ENCODE results near the gene MCC.

The MCC gene

GRCh38 chr5:113031104-113031503 lies 457.1 kb downstream of the MCC start:
- DNase-seq (no peak), ATAC-seq (no peak)

DNA sequence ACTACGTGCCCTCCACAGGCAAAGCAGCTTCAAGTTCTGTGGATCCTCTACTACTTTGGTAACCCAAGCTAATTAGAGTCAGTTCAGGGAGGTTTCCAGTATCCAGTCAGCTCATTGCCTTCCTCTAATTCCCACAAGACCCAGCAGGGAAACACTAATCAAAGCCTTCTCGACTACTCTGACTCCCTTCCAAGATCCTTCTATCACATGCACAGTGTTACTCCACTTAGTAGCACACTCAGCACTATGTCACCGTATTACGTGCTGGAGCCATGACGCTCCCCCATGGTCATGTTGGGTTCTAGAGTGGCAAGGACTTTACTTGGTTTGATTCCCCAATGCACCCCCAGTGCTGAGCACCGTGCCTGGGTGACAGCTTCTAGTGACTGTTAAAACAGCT lies 458.6 kb downstream of the MCC start:
- ATAC-seq (no peak), DNase-seq (no peak)

DNA sequence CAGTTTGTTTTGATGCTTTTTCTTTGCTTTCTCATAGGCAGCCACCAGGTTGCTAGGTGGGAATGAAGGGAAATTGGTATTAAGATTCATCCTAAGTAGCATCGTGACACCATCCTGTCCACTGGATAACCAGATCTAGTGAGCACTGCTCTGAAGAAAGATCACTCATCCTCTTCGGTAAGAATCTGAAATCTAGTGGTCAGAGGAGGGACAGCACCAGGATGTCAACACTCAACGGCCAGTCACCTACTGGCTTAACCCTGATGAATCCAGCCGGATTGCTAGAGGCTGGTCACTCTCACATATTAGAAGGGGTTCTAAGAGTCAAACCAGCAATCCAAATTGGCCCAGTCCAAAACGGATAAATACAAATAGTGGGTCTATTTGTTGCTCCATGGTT lies 460.8 kb downstream of the MCC start:
- no peak for DNase-seq
- no peak for ATAC-seq

- no peak for DNase-seq
- ATAC-seq, result no peak
These were observed 461.2 kb downstream of the MCC start for GRCh38 chr5:113027015-113027414.

- no peak for DNase-seq
- no peak for ATAC-seq
These were observed 462.0 kb downstream of the MCC start for GRCh38 chr5:113026211-113026610.

GRCh38 chr5:113025596-113025995 lies 462.7 kb downstream of the MCC start:
- DNase-seq (no peak), ATAC-seq (no peak)

DNA sequence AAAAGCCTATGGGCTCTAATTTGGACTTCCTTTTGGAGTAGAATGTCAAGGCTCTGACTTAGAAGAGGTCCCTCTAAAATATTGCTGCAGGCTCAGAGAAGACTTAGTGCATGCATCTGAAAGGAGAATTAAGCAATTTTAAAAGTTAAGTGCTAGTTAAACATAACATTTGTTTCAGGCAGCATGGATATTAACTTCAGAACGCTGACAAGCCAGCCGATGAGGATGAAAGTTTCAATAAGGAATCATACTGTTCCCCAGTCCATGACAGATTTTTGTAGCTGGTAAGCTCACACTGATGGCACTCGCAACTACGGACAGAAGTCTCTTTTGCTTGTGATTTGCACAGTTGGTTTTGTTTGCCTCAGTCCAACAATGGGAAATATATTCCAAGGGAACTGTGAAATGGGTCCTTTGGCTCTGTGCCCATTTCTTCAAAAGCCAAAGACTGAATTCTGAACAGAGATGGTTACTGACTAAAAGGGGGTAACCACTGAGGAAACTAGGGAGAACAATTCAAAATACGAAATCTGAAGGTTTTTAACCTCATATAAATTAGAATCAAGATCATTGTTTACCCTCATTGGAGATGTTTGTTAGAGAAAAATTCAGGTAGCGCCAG lies 464.1 kb downstream of the MCC start:
- DNase-seq (no peak), ATAC-seq (no peak)

DNA sequence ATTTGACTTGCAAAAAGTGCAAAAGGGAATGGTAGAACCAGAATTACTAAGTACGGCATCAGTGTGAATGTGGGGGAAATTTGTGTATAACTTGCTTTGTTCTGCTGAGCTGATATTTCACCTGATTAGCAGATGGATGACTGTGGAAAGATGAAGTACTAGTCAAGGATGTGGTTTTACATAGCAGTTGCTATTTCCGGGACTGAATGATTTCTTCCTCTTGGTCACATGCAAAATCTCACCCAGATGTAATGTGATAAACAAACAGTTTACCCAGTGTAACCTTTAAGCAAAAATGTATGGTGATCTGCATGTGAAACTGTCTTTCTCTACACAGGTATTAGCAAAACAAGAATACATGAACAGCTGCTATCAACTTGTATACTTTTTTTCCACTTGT lies 465.6 kb downstream of the MCC start:
- DNase-seq, result no peak

DNA sequence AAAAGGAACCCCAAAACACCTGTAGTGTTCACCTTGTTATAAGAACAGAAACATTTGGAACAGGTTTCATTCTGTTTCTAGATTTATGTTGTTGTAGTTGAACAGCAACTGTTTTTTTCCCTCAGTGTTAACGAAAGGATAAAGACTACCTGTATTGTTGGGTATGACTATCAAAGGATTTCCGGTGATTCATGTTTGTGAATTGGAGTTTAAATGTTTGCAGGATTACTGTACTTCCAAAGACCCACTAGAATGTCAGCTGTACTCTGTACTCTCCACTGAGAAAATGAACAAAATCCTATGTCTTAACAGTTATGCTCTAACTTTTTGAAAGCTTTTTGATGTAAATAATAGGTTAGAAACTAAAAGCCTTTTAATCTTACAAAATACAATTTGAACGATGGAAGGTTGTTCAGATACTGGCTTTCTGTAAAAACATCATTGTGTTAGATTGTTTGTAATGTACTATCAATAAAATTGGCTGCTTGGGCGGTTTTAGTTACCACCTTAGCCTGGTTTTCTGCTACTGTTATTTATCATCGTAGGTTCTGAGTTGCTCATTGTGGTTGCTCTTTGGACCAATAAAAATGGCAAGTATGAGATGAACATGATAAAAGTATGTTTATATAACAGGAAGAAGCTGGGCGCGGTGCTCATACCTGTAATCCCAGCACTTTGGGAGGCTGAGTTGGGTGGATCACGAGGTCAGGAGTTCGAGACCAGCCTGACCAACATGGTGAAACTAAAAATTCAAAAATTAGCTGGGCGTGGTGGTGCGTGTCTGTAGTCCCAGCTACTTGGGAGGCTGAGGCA lies 467.6 kb downstream of the MCC start:
- ATAC-seq (no peak), DNase-seq (no peak)

More for the DNA sequence above, 465.6 kb downstream of the MCC start:
- peak; percentile 74 for ATAC-seq

DNA sequence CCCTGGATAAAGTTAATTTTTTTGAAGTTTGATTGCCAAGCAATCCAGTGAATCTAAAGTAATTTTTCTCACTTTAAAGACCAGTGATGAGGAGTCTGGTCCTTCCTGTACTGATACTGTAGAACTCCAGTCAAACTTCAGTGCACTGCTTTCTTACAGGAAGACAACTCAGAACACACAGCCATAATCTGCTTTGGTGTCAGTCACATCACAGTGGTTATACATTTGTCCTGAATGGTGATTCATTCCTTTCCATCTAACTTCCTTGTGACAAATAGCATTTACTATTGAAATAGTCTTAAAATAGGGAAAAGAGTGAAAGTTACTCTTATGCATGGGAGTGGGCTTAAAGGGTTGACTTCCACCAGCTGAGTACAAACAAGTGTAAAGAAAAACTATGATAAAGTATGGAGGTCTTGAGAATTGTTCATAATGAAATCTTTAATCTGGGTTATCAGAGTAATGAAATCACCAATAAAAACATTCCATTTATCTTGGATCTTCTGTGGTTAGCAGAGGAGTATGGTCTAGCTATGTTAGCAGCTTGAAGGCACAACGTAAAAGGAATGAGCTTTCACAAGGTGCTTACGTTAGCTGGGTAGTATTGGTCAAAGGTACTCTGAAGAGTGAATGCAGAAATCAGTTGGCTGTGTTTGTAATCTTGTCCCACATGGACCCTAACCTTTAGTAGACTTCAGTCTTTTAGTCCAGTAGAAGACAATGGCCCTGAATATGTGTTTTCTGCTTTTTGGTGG lies 470.2 kb downstream of the MCC start:
- no peak for DNase-seq
- ATAC-seq, result no peak

- DNase-seq (no peak), ATAC-seq (no peak)
These were observed 482.8 kb downstream of the MCC start for GRCh38 chr5:113005454-113005853.

DNA sequence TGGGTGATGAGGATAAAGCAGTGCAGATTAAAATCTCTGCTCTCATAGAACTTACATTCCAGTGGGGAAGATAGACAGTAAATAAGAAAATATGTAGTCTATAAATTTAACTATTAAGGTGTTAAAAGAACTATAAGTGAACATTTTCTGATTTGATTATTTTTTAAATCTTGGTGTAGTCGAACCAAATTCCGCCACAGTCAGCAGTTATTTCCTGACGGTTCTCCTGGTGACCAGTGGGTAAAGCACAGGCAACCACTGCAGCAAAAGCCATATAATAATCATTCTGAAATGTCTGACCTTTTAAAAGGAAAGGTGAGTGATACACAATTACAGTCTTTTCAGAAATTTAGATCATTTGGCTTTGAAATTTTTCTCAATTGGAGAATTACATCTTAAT lies 484.5 kb downstream of the MCC start:
- ATAC-seq, result no peak
- DNase-seq, result no peak

DNA sequence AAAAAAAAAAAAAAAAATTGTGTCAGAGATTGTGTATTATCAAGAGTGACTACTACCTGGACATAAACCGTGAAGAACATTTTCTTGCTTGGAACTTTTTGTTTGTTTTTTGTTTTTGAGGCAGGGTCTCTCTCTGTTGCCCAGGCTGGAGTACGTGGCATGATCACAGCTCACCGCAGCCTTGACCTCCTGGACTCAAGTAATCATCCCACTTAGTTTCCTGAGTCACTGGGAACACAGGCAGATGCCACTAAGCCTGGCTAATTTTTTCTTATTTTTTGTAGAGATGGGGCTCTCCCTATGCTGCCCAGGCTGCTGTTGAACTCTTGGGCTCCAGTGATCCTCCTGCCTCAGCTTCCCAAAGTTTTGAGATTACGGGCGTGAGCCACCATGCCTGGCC lies 485.8 kb downstream of the MCC start:
- no peak for ATAC-seq
- DNase-seq, result no peak

GRCh38 chr5:113000466-113000865 lies 487.8 kb downstream of the MCC start:
- no peak for DNase-seq
- ATAC-seq, result no peak

GRCh38 chr5:112998296-112998695 lies 490.0 kb downstream of the MCC start:
- ATAC-seq, result no peak

DNA sequence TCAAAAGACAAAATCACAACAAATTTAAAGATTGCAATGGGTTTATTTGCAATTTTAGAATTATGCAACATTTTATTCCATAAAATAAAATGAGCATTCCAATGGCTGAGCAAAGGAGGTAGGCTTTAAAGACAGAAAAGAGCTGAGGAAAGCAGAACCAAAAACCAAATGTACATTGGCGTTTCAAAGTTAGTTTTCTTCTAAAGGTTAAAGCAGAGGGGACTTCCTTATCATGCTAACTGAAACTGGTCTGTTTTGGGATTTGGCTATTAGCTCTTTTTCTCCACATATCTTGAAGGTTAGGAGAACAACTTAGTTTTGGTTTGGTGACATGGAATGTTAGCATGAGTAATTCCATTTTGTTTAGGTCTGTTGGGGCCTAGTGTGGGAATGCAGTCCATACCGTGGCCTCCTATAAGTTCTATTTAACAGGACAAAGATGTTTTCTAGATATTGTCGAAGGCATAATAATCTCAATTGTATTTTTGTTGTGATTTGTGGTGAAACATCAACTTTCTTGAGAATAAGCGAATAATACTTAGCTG lies 491.4 kb downstream of the MCC start:
- no peak for ATAC-seq
- no peak for DNase-seq

More at GRCh38 chr5:112998296-112998695, 490.0 kb downstream of the MCC start:
- DNase-seq, result no peak

GRCh38 chr5:112995764-112996618 lies 492.3 kb downstream of the MCC start:
- ATAC-seq (peak; percentile 43), DNase-seq (peak; percentile 81)

GRCh38 chr5:112986224-112986623 lies 502.0 kb downstream of the MCC start:
- DNase-seq (no peak), ATAC-seq (no peak)

DNA sequence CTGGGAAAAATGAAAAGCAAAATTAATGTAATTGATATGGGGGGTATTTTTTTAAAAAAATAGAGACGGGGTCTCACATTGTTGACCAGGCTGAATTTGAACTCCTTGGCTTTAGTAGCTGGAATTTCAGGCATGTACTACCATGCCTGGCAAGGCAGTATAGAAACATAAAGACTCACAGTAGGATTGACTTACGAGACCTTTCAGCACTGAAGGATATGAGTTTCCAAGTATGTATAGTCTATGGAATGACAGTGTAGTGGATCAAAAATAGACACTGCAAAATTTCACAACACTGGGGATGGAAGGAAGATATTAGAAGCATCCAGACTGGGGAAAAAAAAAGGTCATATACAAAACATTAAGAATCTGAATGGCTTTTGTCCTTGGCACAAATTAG lies 504.9 kb downstream of the MCC start:
- DNase-seq, result no peak

GRCh38 chr5:112979723-112980122 lies 508.5 kb downstream of the MCC start:
- ATAC-seq (no peak), DNase-seq (no peak)

More for the DNA sequence above, 504.9 kb downstream of the MCC start:
- ATAC-seq, result no peak

DNA sequence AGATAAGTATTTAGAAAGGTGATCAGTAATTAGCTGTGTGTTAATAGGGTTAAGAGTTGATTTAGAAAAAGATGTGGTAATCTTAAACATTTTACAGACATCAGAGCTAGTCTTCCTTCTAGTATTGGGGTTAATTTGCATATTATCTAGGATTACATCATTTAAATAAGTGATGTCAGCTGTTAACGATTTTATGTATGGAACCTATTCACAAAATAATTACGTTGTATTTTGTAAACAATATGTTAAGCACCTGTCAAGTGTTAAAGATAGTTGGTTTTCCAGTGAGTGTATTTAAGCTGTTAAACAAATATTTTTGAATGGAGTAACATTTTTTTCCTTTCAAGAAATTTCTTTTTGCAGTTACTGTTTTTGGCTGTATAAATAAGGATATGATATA lies 509.4 kb downstream of the MCC start:
- DNase-seq (no peak), ATAC-seq (no peak)

- ATAC-seq (no peak), DNase-seq (no peak)
These were observed 510.8 kb downstream of the MCC start for GRCh38 chr5:112977440-112977861.
